Measurements from ENCODE around the gene ACP4.

- TF ChIP-seq CTCF (IDR thresholded peaks at IDR 0.05) (no peak), POLR2A (IDR thresholded peaks at IDR 0.05) (no peak)
These were observed 29.9 kb downstream of the ACP4 start for GRCh38 chr19:50820086-50820485.

Data from testis (tissue), 2 donors.